Colonic mucosa (tissue), 4 donors: ENCODE data around the gene PPP1R37. TPM values are rescaled to one million over a fixed set of nuclear protein-coding genes. Genes with fewer than 3 reads are reported as not detected.

ENCODE experiments used
- DNase-seq: peaks from one replicate; pipeline ENCODE4 v3.0.0-alpha.2; 2020
- H3K27ac ChIP-seq: fragments of 200-600 bp; one replicate; pipeline ENCODE4 v1.8.0; 2021
- H3K27me3 ChIP-seq: fragments of 200-600 bp; one replicate; pipeline ENCODE4 v1.8.0; 2021
- H3K36me3 ChIP-seq: fragments of 200-600 bp; one replicate; pipeline ENCODE4 v1.8.0; 2021
- H3K4me1 ChIP-seq: fragments of 200-600 bp; one replicate; pipeline ENCODE4 v1.8.0; 2021; ENCODE audit warnings: mild to moderate bottlenecking
- H3K4me3 ChIP-seq: fragments of 200-600 bp; one replicate; pipeline ENCODE4 v1.8.0; 2021
- H3K9ac ChIP-seq, 2 donors: one replicate each; pipeline ENCODE4 v1.7.0; 2013; ENCODE audit warnings: control low read depth in 2 of 2, low read depth in 2 of 2, low read length in 2 of 2
- H3K9me3 ChIP-seq: fragments of 200-600 bp; one replicate; pipeline ENCODE4 v1.8.0; 2021
- intact Hi-C: fragments of 100-400 bp; cut with DNase I; formaldehyde crosslinking; loops from one replicate; pipeline ENCODE4 v1.14.1; 2022
- total RNA-seq, 2 donors: library from RNA; stranded (reverse); fragmentation: NEBNext Ultra II Directional in 1 of 2; extraction: Animal tissue kit (Norgen Biotek cat#: 25700) in 1 of 2; gene quantifications; one replicate each; pipeline ENCODE4 v1.2.1, GENCODE V29; 2021
- TF ChIP-seq, protein P1 (sequence below): fragments of 200-600 bp; IDR thresholded peaks from one replicate; pipeline ENCODE4 v1.8.0; 2022; ENCODE audit warnings: antibody characterized with exemption, mild to moderate bottlenecking
- donor health status: healthy.
- donor health status: DM: no; HTN: no; CAD: no.
- donor health status: DM: no; HTN: no; CAD: no.

The PPP1R37 gene
- total RNA-seq, 2 donors from 2014 or later, result 28.2 to 46.9 TPM

DNA sequence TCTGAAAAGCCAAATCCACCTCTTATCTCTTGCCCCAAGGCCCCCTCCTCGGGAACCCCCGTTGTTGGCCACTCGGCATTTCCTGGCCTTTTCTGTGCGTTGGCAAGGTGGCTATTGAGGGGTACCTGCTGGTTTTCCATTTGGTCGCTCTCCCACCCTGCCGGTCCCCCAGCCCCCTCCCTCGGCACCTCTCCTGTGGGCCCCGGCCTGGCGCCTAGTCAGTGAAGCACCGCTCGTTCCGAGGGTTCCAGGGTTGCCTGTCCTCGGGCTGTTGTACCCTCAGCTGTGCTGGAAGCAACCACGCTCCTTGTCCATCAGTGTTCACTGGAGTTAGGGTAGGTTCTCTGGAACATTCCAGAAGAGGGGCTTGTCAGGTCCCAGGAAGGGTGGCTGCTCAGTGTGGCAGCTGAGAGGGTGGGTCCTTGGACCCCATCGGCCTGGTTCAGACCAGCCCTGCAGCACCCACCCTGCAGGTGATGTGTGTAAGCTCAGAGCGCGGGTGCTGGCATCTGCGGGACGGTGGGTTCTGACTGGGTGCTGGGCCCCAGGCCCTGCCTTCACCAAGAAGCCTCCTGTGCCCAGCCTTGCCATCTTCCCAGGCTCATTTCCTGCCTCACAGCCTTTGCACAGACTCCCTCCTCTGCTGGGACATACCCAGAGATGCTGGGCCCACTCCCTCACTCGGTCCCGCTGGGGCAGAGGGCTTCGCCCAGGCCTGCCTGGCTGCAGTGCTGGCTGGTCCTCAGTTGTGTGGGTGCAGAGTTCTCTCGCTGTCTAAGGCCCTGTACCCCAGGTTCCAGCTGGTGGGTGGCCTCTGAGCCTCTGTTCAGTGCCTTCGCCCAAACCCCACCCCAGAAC lies 46.5 kb downstream of the PPP1R37 start:
- no peaks in the 10 kb centered on the region for H3K9me3 ChIP-seq

DNA sequence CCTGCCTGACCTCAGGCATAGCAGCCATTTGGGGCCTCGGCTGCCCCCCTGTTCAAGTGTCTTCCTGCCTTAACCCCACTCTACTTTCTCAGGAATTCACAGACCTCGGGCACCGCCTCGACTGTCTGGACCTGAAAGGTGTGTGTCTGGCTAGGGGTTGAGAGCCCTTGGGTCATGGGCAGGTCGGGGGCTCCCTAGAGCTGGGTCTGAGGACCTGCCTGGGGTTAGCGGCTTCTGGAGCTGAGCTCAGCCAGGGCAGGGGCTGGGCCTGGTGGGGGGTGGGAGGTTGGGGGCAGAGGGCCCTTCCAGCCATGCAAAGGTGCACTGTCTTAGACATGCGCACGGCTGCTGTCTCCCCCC lies 47.1 kb downstream of the PPP1R37 start:
- Histone ChIP-seq H3K36me3 (no peaks in the 10 kb centered on the region), H3K9me3 (no peaks in the 10 kb centered on the region), H3K4me1 (no peaks in the 10 kb centered on the region), H3K27ac (no peak overlapping the region), H3K27me3 (no peaks in the 10 kb centered on the region), H3K9ac (no peak overlapping the region), H3K4me3 (no peak overlapping the region)
- intact Hi-C loops, result no loop called here
- DNase-seq, result no peak
- TF ChIP-seq, protein P1, sequence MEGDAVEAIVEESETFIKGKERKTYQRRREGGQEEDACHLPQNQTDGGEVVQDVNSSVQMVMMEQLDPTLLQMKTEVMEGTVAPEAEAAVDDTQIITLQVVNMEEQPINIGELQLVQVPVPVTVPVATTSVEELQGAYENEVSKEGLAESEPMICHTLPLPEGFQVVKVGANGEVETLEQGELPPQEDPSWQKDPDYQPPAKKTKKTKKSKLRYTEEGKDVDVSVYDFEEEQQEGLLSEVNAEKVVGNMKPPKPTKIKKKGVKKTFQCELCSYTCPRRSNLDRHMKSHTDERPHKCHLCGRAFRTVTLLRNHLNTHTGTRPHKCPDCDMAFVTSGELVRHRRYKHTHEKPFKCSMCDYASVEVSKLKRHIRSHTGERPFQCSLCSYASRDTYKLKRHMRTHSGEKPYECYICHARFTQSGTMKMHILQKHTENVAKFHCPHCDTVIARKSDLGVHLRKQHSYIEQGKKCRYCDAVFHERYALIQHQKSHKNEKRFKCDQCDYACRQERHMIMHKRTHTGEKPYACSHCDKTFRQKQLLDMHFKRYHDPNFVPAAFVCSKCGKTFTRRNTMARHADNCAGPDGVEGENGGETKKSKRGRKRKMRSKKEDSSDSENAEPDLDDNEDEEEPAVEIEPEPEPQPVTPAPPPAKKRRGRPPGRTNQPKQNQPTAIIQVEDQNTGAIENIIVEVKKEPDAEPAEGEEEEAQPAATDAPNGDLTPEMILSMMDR, result no peak

More for the DNA sequence above, 46.5 kb downstream of the PPP1R37 start:
- intact Hi-C loops, result no loop called here
- no peak overlapping the region for H3K9ac ChIP-seq
- H3K27me3 ChIP-seq, result no peaks in the 10 kb centered on the region
- no peak for DNase-seq
- TF ChIP-seq, protein P1, result no peak
- no peak overlapping the region for H3K4me3 ChIP-seq
- no peaks in the 10 kb centered on the region for H3K36me3 ChIP-seq
- no peak overlapping the region for H3K27ac ChIP-seq
- no peaks in the 10 kb centered on the region for H3K4me1 ChIP-seq

DNA sequence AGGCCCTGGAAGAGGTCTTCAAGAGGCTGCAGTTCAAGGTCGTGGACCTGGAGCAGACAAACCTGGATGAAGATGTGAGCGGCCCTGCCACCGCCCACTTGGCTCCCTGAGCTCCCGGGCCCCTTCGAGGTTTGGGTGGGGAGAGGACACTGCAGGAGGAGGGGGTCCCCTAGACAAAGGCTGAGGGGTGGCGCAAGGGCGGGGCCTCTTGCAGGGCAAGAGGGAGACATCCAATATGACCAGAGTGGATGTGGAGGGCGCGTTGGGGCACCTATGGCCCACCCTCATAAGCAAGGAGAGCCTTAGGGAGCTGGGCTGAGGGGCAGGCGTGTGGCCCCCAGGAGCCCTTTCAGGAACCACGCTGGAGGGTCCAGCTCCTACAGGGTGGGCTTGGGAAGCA lies 47.6 kb downstream of the PPP1R37 start:
- Histone ChIP-seq H3K9ac (no peak overlapping the region), H3K27ac (no peak overlapping the region), H3K27me3 (no peaks in the 10 kb centered on the region), H3K9me3 (no peaks in the 10 kb centered on the region), H3K4me3 (no peak overlapping the region), H3K4me1 (no peaks in the 10 kb centered on the region), H3K36me3 (no peaks in the 10 kb centered on the region)
- no peak for DNase-seq
- TF ChIP-seq, protein P1, result no peak
- intact Hi-C loops, result no loop called here

DNA sequence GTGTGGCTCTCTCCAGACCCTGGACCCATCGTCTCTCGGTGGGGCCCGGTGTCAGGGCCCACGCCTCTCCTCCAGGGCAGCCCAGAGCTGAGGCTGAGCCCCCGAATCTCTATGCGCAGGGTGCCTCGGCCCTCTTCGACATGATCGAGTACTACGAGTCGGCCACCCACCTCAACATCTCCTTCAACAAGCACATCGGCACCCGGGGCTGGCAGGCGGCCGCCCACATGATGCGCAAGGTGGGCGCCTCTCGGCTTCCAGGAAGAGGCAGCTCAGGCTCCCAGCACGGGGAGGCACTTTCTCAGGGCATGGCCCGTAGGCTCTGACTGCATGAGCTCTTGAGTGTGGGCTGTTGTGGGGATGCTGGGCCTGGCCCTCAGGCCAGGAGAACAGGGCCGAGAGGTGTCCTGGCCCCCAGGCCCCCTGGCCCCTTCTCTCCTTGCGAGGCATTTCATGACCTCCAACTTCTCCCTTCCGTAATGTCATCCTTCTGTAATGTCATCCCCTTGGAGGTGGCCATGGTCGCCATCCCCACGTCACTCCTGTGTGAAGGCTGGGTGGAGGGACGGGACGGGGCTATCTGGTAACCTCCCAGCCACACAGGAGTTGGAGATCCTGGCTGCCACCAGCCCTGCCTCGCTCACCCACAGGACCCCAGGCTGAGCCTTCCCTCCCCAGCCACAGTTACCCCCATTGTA lies 48.4 kb downstream of the PPP1R37 start:
- no peak overlapping the region for H3K4me3 ChIP-seq
- H3K27ac ChIP-seq, result no peak overlapping the region
- H3K36me3 ChIP-seq, result no peaks in the 10 kb centered on the region
- intact Hi-C loops, result no loop called here
- H3K9me3 ChIP-seq, result no peaks in the 10 kb centered on the region
- H3K4me1 ChIP-seq, result no peaks in the 10 kb centered on the region
- TF ChIP-seq, protein P1, result no peak
- no peaks in the 10 kb centered on the region for H3K27me3 ChIP-seq
- DNase-seq, result no peak
- H3K9ac ChIP-seq, result no peak overlapping the region

DNA sequence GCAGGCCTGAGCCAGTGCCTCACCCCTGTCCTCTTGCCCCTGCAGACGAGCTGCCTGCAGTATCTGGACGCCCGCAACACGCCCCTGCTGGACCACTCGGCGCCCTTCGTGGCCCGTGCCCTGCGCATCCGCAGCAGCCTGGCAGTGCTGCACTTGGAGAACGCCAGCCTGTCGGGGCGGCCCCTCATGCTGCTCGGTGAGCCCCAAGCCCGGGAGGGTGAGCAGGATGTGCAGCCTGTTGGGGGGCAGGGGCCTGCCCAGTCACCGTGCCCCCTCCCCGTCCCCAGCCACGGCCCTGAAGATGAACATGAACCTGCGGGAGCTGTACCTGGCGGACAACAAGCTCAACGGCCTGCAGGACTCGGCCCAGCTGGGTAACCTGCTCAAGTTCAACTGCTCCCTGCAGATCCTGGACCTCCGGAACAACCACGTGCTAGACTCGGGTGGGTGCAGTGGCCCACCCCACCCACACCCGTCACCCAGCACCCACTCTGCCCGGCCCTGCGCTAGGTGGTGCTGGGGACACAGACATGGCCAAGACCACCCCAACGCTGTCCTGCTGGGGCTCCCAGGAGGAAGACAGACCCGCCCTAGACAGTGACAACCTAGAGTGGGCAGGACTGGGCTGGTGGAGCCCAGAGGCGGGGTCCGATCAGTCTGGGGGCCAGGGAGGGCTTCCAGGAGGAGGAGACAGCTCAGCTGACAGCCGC lies 49.2 kb downstream of the PPP1R37 start:
- no peak for DNase-seq
- intact Hi-C loops, result no loop called here
- no peak overlapping the region for H3K27ac ChIP-seq
- no peaks in the 10 kb centered on the region for H3K4me1 ChIP-seq
- H3K4me3 ChIP-seq, result no peak overlapping the region
- no peaks in the 10 kb centered on the region for H3K9me3 ChIP-seq
- H3K36me3 ChIP-seq, result no peaks in the 10 kb centered on the region
- H3K9ac ChIP-seq, result no peak overlapping the region
- TF ChIP-seq, protein P1, result no peak
- H3K27me3 ChIP-seq, result no peaks in the 10 kb centered on the region
